IMR-90 (cell line): ENCODE results near the gene ESRRB. TPM values are rescaled to one million over a fixed set of nuclear protein-coding genes. Genes with fewer than 3 reads are reported as not detected.

Experiments used
- ATAC-seq: fragments of 200-7000 bp; cut with Tn5 transposase; 2 replicates; pipeline ENCODE4 v1.9.1; 2020; ENCODE audit warnings: low read depth, mild to moderate bottlenecking, moderate library complexity
- BruUV-seq: library from RNA; stranded (reverse); fragments of 400-500 nt; replicated peaks from 2 replicates; lab custom pipeline; 2021; lab: Mats Ljungman, UMichigan
- CTCF ChIA-PET: fragments of 300-600 bp; formaldehyde crosslinking; extraction: SDS; loops from one replicate; lab custom pipeline; 2021; ENCODE audit warnings: antibody characterized with exemption; lab: Yijun Ruan, JAX
- POLR2A ChIA-PET: fragments of 300-600 bp; sonication (Branson Sonifier 250); formaldehyde crosslinking; loops from one replicate; lab custom pipeline; 2022; ENCODE audit warnings: antibody characterized with exemption; ENCODE audit not compliant: unreplicated experiment; lab: Charles Lee
- DNase-seq: peaks from one replicate; pipeline ENCODE4 v3.0.0; 2013
- H2AFZ ChIP-seq: replicated peaks from 2 replicates; pipeline ENCODE3; 2013; ENCODE audit warnings: low read length, mild to moderate bottlenecking; ENCODE audit not compliant: poor library complexity
- H2AK5ac ChIP-seq: 2 replicates; pipeline ENCODE4 v1.6.1; 2013; ENCODE audit warnings: low read depth, low read length, inconsistent platforms
- H2AK9ac ChIP-seq: replicated peaks from 2 replicates; pipeline ENCODE3; 2013; ENCODE audit warnings: mild to moderate bottlenecking, low read depth, low read length, moderate library complexity; ENCODE audit not compliant: poor library complexity
- H2BK120ac ChIP-seq: 2 replicates; pipeline ENCODE4 v1.6.1; 2013; ENCODE audit warnings: low read depth, low read length, inconsistent platforms
- H2BK15ac ChIP-seq: 3 replicates; pipeline ENCODE4 v1.6.1; 2013; ENCODE audit warnings: low read depth, low read length, inconsistent platforms
- H2BK20ac ChIP-seq: 2 replicates; pipeline ENCODE4 v1.6.1; 2013; ENCODE audit warnings: low read depth, mild to moderate bottlenecking, inconsistent platforms, low read length, moderate library complexity
- H2BK5ac ChIP-seq: 2 replicates; pipeline ENCODE4 v1.6.1; 2013; ENCODE audit warnings: mild to moderate bottlenecking, low read depth, low read length, inconsistent platforms; ENCODE audit not compliant: poor library complexity, severe bottlenecking
- H3K14ac ChIP-seq: replicated peaks from 2 replicates; pipeline ENCODE4 v1.6.1; 2013; ENCODE audit warnings: low read depth, low read length, inconsistent platforms
- H3K18ac ChIP-seq: 2 replicates; pipeline ENCODE4 v1.6.1; 2013; ENCODE audit warnings: low read depth, low read length, control low read depth
- H3K23ac ChIP-seq: 2 replicates; pipeline ENCODE4 v1.6.1; 2013; ENCODE audit warnings: low read depth, low read length, inconsistent platforms
- H3K27ac ChIP-seq: 2 replicates; pipeline ENCODE4 v1.5.1; 2013; ENCODE audit warnings: mild to moderate bottlenecking, control low read depth, low read length; ENCODE audit not compliant: insufficient read depth
- H3K27me3 ChIP-seq: 2 replicates; pipeline ENCODE4 v1.6.1; 2013; ENCODE audit warnings: low read length; ENCODE audit not compliant: control insufficient read depth, insufficient read depth
- H3K36me3 ChIP-seq: 2 replicates; pipeline ENCODE4 v1.6.1; 2013; ENCODE audit warnings: low read length, mixed read lengths; ENCODE audit not compliant: control insufficient read depth, insufficient read depth
- H3K4ac ChIP-seq: 2 replicates; pipeline ENCODE4 v1.6.1; 2013; ENCODE audit warnings: low read depth, low read length, inconsistent platforms
- H3K4me1 ChIP-seq: 2 replicates; pipeline ENCODE4 v1.6.1; 2013; ENCODE audit warnings: low read length, mixed read lengths; ENCODE audit not compliant: control insufficient read depth, insufficient read depth
- H3K4me2 ChIP-seq: 2 replicates; pipeline ENCODE4 v1.6.1; 2013; ENCODE audit warnings: low read depth, mild to moderate bottlenecking, control low read depth, low read length, moderate library complexity
- H3K4me3 ChIP-seq: 2 replicates; pipeline ENCODE4 v1.5.1; 2013; ENCODE audit warnings: low read depth, mild to moderate bottlenecking, control low read depth, low read length, moderate library complexity; ENCODE audit not compliant: insufficient read depth
- H3K56ac ChIP-seq: 2 replicates; pipeline ENCODE4 v1.6.1; 2013; ENCODE audit warnings: low read length, inconsistent platforms; ENCODE audit not compliant: insufficient read depth; ENCODE audit errors: extremely low read depth
- H3K79me1 ChIP-seq, 2 experiments: 2 replicates each; pipeline ENCODE4 v1.6.1; 2013; ENCODE audit warnings: low read length in 2 of 2, inconsistent platforms in 1 of 2, low read depth in 1 of 2
- H3K9ac ChIP-seq: 2 replicates; pipeline ENCODE4 v1.6.1; 2013; ENCODE audit warnings: low read depth, low read length, control low read depth
- H3K9me1 ChIP-seq: 2 replicates; pipeline ENCODE4 v1.6.1; 2013; ENCODE audit warnings: low read length, inconsistent platforms; ENCODE audit not compliant: insufficient read depth
- H3K9me3 ChIP-seq: 2 replicates; pipeline ENCODE4 v1.6.1; 2013; ENCODE audit warnings: low read length; ENCODE audit not compliant: control insufficient read depth, insufficient read depth
- H4K20me1 ChIP-seq: 2 replicates; pipeline ENCODE4 v1.6.1; 2013; ENCODE audit warnings: low read length, inconsistent platforms; ENCODE audit not compliant: insufficient read depth
- H4K5ac ChIP-seq: 2 replicates; pipeline ENCODE4 v1.6.1; 2013; ENCODE audit warnings: mild to moderate bottlenecking, low read depth, low read length, control low read depth
- H4K8ac ChIP-seq, 2 experiments: 2 replicates each; pipeline ENCODE4 v1.6.1; 2013; ENCODE audit warnings: low read depth in 2 of 2, low read length in 2 of 2, control low read depth in 1 of 2, inconsistent platforms in 1 of 2
- H4K91ac ChIP-seq: 2 replicates; pipeline ENCODE4 v1.6.1; 2013; ENCODE audit warnings: low read depth, low read length, inconsistent platforms; ENCODE audit not compliant: insufficient read depth
- CEBPB ChIP-seq: IDR thresholded peaks from 2 replicates; pipeline ENCODE4 v1.6.1; 2012; ENCODE audit warnings: low read depth, low read length, improper control_type of control experiment
- MAZ ChIP-seq: IDR thresholded peaks from 2 replicates; pipeline ENCODE4 v1.6.1; 2012; ENCODE audit warnings: low read depth, mild to moderate bottlenecking, low read length, improper control_type of control experiment, moderate library complexity, borderline replicate concordance
- NFE2L2 ChIP-seq: fragments of 150-350 bp; IDR thresholded peaks from 2 replicates; pipeline ENCODE4 v1.6.1; 2016; ENCODE audit warnings: low read depth, mild to moderate bottlenecking, low read length
- POLR2A ChIP-seq: IDR thresholded peaks from 2 replicates; pipeline ENCODE4 v1.6.1; 2012; ENCODE audit warnings: mild to moderate bottlenecking, low read depth, low read length
- RAD21 ChIP-seq: IDR thresholded peaks from 2 replicates; pipeline ENCODE4 v1.6.1; 2012; ENCODE audit warnings: low read length, improper control_type of control experiment
- RFX5 ChIP-seq: IDR thresholded peaks from 2 replicates; pipeline ENCODE4 v1.8.0; 2012; ENCODE audit warnings: low read depth, mild to moderate bottlenecking, low read length, moderate library complexity
- WGBS, 2 experiments: methylation state at CpG; one replicate each; pipeline versions ENCODE4 v1.1.5 to v1.1.7; 2013; ENCODE audit warnings: missing lambda C conversion rate in 2 of 2; ENCODE audit not compliant: insufficient read length in 1 of 2; ENCODE audit errors: extremely low coverage in 2 of 2; 5-methylcytosine and 5-hydroxymethylcytosine counted together
- dilution Hi-C: fragments of 300-500 bp; cut with HindIII; formaldehyde crosslinking; loops from one replicate; pipeline ENCODE4 v1.14.3; 2018; ENCODE audit warnings: low sequenced_read_pairs; ENCODE audit not compliant: unreplicated experiment
- in situ Hi-C: fragments of 300-500 bp; cut with MboI; formaldehyde crosslinking; loops from 3 replicates; pipeline ENCODE4 v1.14.3; 2019; ENCODE audit warnings: low sequenced_read_pairs, inconsistent platforms, mixed read lengths
- intact Hi-C: fragments of 100-400 bp; cut with micrococcal nuclease; formaldehyde crosslinking; loops from 2 replicates; pipeline ENCODE4 v1.10.0; 2022
- polyA plus RNA-seq, 3 experiments: library from polyadenylated mRNA; depleted of rRNA; stranded (reverse); fragments of >200 nt; gene quantifications; 2 replicates each; pipeline ENCODE4 v1.2.3, GENCODE V29; 2012; ENCODE audit warnings: low replicate concordance in 1 of 3
- total RNA-seq: library from RNA; depleted of rRNA; stranded (reverse); fragments of >200 nt; gene quantifications from 2 replicates; pipeline ENCODE4 v1.2.3, GENCODE V29; 2012
- TF ChIP-seq, protein P1 (sequence below): fragments of 150-350 bp; IDR thresholded peaks from 2 replicates; pipeline ENCODE4 v1.6.1; 2017; ENCODE audit warnings: mild to moderate bottlenecking, antibody characterized with exemption, low read length, low read depth

The ESRRB gene
- total and polyA plus RNA-seq, 2 of the 4 experiments (the other 2 are of a cell fraction): not detected

DNA sequence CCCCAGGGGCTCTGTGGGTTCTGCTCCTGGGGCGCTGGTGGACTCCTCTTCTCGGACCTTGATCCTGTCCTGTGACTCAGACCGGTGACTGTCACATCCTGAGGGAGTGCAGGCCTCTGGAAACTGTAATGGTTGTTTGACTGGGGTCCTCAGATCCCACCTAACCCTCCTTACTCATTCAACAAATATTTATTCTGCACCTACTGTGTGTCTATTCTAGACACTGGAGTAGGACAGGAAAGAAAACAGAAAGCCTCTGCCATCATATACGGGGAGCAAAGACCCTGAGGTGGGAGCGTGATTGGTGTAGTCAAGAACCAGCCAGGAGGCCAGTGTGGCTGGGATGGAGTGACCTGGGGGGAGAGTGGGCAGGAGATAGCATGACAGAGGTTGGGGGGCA, 47.6 kb downstream of the ESRRB start:
- CTCF ChIA-PET: no interaction called here
- ATAC-seq: no peak

More for the DNA sequence above, 47.6 kb downstream of the ESRRB start:
- TF ChIP-seq NFE2L2 (no peak), POLR2A (no peak), MAZ (no peak), CEBPB (no peak), RFX5 (no peak), RAD21 (no peak)
- TF ChIP-seq, protein P1, sequence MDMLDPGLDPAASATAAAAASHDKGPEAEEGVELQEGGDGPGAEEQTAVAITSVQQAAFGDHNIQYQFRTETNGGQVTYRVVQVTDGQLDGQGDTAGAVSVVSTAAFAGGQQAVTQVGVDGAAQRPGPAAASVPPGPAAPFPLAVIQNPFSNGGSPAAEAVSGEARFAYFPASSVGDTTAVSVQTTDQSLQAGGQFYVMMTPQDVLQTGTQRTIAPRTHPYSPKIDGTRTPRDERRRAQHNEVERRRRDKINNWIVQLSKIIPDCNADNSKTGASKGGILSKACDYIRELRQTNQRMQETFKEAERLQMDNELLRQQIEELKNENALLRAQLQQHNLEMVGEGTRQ: no peak
- POLR2A ChIA-PET: no interaction called here
- H4K91ac ChIP-seq: no peak overlapping the region
- intact Hi-C loops: no loop called here
- H3K23ac ChIP-seq: no peak overlapping the region
- H2BK5ac ChIP-seq: no peak overlapping the region
- no peak overlapping the region for H3K27ac ChIP-seq
- no peak overlapping the region for H2AK9ac ChIP-seq
- H3K9me3 ChIP-seq: no peaks in the 10 kb centered on the region
- no peaks in the 10 kb centered on the region for H4K20me1 ChIP-seq
- no peak for DNase-seq
- H3K56ac ChIP-seq: no peak overlapping the region
- no peak overlapping the region for H3K18ac ChIP-seq
- H4K8ac ChIP-seq: no peak overlapping the region
- H3K4ac ChIP-seq: no peak overlapping the region
- no TSS peak for BruUV-seq
- H3K4me2 ChIP-seq: no peak overlapping the region
- in situ Hi-C loops: no loop called here
- no peak overlapping the region for H2BK20ac ChIP-seq
- 67% methylated on average over 1 of the region's 5 CpGs; no CpG with 5 or more reads in 1 of the 2 experiments for WGBS, 2 experiments
- no peak overlapping the region for H2BK120ac ChIP-seq
- no peaks in the 10 kb centered on the region for H3K36me3 ChIP-seq
- no peak overlapping the region for H3K4me3 ChIP-seq
- no peak overlapping the region for H2AK5ac ChIP-seq
- H3K14ac ChIP-seq: no peak overlapping the region
- no peak overlapping the region for H4K5ac ChIP-seq
- H3K9me1 ChIP-seq: no peaks in the 10 kb centered on the region
- peaks cover 2% of the 10 kb centered on the region; the same call in 1 of the 2 replicates for H3K27me3 ChIP-seq
- H2BK15ac ChIP-seq: no peak overlapping the region
- H3K9ac ChIP-seq: no peak overlapping the region
- dilution Hi-C loops: no loop called here
- H3K4me1 ChIP-seq: no peaks in the 10 kb centered on the region
- H2AFZ ChIP-seq: no peak overlapping the region
- H3K79me1 ChIP-seq: no peaks in the 10 kb centered on the region
